NCI-H2029 (cell line): ENCODE results near the gene HLA-DPA1.
"Not testable (repeated sequence)": the region's sequence is repeated elsewhere in the genome, so short reads cannot be mapped to it uniquely, and the experiment has no call there.

ENCODE experiments used
- DNase-seq: peaks from one replicate; lab custom pipeline; 2025; lab: John Stamatoyannopoulos, UW

Gene HLA-DPA1

DNA sequence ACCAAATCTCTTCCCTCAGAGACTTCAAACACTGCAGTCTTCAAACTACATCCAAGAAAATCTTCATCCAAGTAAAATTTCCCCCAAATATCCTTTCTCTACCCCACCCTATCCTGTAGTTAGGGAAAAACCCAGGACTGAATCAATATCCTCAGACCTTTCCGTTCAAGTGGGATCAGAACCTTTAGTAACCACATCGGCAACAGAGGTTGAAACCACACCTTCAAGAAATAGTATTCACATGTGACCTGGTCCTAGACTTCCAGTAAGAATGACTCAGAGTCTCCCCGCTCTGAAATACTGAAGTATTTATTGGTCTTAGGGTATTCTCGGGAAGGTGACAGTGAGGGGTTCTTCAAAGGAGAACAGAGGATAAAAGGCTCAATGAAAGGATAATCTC lies 8.7 kb downstream of the HLA-DPA1 start:
- no peak for DNase-seq

DNA sequence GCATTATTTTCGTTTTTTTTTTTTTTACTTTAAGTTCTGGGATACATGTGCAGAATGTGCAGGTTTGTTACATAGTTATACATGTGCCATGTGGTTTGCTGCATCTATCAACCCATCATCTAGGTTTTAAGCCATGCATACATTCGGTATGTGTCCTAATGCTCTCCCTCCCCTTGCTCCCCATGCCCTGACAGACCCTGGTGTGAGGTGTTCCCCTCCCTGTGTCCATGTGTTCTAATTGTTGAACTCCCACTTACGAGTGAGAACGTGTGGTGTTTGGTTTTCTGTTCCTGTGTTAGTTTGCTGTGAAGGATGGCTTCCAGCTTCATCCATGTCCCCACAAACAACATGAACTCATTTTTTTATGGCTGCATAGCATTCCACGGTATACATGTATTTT lies 10.0 kb downstream of the HLA-DPA1 start:
- not testable (repeated sequence) for DNase-seq

DNA sequence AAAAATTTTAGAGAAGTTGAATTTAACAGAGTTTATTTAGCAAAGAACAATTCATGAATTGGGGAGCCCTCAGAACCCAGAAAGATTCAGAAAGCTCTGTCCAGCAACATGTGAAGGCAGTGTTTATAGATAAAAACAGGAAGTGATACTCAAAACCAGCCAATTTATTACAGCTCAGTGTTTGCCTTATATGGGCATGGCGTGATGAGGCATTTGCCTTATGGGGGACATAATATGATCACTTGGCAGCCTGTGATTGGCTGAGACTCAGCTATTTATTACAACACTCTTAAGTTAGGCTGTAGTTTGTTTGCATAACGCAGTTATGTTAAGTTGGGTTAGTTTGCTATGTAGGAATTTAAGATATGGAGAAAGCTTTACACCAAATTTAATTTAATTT lies 11.5 kb downstream of the HLA-DPA1 start:
- DNase-seq: no peak

DNA sequence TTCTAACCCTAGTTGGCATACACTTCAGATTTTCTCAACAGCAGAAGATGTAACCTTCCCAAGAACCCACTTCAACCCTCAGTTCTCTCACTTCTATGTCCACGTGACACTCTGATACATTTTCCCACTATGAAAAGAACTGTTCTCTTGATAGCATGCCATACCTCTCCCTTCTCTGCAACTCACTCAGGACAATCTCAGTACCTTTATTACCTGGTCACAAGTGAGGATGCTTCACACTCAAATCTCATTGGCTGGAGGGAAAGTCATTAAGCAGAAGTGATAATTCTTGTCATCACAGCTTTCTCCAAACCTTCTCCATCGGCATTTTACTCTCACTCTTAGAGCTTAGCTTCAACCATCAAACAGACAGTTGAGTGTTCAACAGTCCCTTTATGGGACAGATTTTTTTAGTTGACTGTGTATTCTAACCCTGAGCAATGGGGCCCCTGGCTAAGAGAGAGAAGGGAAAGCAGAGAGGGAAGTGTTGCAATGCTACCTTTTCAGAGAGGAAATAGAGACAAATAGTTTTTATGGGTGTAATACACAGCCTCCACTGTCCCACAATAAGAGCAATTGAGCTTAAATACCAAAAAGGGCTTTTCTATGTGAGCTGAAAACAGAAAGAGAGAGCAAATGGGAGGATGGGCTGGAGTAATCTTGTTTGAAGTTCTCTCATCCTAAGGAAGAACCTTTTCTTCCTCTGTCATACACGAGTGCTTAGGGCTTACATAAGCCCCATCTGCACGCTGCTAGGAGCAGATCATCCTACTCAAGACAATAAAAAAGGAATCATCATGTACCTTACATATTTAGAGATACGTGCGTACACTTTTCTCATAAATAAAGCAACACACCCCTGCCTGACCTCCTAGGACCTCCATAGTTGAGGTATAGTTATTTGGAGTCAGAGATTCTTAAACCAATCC lies 16.0 kb downstream of the HLA-DPA1 start:
- DNase-seq: no peak

DNA sequence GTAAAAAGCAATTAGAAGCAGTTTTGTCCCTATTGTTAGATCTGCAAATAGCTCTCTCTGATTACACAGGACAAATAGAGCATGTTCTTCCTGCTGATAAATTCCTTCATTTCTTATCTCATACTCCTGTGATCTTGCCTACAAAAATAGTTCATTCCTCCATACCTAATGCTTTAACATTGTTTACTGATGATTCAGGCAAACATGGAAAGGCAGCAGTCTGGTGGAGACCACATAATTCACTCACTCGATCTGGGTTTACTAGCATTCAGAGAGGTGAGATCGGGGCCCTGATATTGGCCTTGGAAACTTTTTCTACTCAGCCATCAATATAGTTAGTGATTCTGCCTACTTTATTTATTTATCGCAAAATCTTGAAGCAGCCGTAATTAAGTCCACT lies 20.2 kb downstream of the HLA-DPA1 start:
- no peak for DNase-seq

DNA sequence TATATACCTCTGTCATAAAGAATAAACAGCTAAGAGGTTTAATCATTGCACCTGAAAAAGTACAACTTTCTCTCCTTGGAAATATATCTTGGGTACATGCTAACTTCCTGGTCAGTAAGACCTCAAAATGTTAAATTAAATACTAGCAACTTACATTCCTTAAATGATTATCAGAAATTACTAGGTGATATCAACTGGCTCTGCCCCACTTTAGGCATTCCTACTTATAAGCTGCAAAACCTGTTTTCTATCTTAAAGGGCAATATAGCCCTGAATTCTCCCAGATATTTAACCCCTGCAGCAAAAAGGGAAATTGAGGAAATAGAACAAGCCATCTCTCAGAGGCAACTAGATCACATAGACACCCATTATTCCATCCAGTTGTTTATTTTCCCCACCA lies 20.8 kb downstream of the HLA-DPA1 start:
- DNase-seq: no peak

DNA sequence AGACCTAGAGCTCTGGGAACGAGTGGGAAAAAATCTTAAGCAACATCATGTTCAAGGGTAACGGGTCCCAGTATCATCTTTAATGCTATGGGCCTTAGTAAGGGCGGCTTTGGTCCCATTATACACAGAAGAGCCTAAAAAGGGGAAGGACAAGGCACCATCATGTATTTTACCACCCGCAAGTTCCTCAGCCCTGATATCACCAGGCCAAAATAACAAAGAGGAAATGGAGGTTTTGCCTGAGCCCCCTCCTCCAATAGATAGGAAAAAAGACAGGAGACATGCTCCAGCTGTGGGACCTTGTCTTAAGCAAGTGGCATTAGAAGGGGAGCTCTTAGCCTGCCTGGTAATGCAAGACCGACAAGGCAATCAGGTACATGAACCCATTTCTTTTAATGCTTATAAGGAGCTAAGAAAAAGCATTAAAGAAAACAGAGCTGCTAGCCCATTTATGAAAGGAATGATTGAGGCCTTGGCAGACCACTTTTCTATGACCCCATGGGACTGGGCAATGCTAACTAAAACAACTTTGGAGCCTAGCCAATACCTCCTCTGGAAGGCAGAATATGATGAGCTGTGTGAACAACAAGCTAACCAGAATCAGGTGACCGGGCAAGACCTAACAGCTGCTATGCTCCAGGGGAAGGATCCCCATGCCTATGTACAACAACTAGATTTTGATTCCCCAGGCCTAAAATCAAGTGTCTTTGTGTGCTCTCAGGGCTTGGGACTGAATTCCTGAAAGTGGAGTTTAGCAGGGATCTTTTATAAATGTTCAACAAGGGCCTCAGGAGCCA lies 23.2 kb downstream of the HLA-DPA1 start:
- no peak for DNase-seq

DNA sequence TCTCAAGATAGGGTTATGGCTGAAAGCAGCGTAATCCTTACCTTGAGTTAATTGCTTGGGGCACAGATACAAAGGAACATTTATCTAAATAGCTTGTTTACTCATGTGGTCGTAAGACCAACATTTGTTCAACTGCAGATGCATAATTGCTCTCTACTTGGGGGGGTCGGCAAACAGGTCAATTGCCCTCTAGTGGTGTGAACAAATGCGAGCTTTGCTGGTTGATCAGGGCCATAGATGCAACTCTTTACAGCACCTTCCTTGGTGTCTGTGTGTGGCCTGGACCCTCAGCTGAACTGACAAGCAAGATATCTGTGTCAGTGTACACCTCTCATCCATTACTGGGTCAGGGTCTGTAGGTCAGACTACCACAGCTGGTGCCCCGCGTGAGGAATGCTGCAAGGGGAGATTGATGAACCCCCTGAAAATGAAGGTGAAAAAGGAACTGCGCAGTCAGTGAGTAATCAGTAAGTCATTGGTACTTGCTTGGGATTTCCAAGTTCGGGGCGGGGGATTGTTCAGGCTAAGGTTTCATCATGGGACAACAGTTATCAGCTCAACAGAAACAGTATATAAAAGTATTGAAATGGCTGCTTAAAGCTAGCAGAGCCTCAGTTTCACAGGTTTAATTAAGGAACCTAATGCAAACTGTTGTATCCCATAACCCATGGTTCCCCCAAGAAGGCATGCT lies 24.0 kb downstream of the HLA-DPA1 start:
- DNase-seq: no peak

DNA sequence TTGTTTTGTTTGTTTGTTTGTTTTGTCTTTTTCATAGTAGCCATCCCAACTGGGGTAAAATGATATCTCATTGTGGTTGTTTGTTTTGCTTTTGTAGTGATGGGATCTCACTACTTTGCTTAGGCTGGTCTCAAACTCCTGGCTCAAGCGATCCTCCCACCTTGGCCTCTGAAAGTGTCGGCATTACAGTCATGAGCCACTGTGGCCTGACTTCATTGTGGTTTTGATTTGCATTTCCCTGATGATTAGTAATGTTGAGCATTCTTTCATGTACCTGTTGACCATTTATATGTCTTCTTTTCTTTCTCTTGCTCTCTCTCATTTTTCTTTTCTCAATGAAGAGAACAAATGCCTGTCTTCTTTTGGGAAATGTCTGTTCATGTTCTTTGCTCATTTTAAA lies 33.3 kb downstream of the HLA-DPA1 start:
- no peak for DNase-seq

DNA sequence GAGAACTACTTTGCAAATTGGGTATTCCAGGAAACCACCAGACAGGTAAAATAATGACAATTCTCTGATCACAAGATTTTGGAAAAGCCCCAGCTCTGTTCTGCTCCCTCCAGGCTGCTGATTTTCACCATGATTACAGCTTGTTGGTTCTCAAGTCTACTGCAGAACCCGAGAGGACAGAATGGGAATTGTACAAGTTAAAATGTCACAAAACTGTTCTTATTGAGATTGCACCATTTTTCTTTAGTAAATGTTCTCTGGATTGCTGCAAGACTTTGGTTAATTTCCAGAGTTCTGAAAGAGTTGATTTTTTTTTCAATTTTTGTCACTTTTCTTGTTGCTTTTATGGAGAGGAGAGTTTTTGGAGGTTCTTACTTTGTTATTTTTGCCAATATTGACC lies 36.9 kb downstream of the HLA-DPA1 start:
- DNase-seq: no peak

DNA sequence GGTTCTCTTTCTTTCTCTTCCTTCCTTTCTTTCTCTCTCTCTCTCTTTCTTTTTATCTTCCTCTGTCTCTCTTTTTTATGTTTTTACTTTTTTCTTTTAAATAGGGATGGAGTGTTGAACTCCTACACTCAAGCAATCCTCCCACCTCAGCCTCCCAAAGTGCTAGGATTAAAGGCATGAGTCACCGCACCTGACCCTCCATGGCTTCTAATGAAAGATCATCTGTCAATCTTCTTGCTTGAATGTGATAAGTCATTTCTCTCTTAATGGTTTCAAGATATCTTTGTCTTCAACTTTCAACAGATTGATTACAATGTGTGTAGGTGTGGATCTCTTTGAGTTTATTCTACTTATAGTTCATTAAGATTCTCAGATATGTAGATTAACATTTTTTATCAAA lies 38.9 kb downstream of the HLA-DPA1 start:
- no peak for DNase-seq

DNA sequence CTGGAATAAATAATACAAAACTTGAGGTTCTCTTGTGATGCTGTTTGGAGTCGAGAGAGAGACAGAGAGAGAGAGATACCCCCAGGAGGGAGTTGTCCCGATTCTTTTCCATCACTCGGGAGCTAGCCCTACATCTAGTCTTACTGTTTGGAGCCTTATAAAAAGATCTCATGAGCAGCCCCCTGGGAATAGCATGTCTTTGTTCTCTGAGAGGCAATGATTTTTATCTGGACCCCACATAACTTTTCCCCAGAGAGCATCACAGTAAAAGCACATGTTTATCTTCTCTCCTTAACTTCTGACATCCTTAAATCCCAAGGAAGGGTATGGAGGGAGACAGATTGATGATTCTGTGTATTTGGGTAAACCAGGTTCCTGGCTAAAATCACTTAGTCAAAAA lies 43.2 kb downstream of the HLA-DPA1 start:
- DNase-seq: no peak

DNA sequence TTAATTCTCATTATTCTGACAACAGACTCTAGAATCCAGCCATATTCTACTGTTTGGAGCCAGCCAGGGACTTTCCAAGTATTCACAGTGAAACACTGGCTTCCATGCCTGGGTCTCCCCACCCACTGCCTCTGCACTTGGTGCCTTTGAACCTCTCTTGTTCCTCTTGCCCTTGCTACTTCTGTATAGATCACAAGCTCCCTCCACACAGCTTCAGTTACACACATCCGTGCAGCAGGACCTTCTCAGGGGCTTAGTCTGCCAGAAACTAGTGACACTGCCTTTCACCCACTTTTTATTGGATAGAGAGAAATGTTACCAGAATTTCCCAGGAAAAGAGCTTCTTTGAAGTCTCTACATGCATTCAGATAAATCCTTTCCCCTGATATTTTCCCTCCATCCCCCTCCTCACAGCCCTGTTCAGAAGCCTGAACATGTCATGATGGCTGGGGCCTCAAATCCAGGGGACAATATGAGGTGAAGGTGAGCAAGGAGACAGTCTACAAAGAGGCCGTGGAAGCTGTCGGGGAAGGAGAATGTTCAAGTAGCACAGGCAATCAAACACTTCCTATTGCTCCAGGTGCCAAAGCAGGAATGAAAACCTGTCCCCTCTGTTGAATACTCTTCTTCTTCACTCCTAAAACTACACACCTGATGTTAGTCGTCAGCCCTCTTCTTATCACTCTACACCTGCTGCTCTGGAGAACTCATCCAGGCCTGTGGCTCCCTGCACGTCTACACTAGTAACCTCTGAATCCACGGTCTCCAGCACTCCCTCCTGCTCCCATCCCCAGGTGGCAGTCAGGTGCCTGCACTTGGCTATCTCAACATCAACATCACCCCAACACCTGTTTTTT lies 43.9 kb downstream of the HLA-DPA1 start:
- DNase-seq: no peak

DNA sequence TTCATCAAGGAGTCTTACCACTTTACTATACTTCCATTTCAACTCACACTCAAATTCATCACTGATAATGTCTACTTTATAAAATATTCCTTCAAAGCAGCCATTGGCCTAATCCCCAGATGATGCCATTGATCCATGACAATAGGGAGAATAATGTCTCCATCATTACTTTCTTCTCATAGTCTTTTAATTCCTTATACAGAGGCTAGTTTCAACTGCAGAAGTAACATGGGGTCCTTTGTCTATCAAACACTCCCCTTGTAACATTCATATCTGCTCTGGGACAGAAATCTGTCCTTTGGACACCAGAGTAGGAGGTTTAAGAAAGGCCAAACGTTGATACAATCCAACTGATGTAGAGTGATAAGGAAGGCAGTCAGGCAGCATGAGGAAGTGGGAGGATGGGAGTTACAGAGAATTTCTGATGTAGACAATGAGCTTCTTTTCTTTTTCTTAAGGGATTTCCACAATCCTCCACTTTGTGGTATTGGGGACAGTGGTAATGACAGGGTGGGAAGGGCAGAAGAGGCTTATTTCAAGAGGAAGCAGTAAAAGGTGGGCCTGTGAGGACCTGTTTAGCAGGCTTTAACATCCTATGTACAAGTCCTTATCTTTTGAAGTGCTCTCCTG lies 45.1 kb downstream of the HLA-DPA1 start:
- DNase-seq: no peak

DNA sequence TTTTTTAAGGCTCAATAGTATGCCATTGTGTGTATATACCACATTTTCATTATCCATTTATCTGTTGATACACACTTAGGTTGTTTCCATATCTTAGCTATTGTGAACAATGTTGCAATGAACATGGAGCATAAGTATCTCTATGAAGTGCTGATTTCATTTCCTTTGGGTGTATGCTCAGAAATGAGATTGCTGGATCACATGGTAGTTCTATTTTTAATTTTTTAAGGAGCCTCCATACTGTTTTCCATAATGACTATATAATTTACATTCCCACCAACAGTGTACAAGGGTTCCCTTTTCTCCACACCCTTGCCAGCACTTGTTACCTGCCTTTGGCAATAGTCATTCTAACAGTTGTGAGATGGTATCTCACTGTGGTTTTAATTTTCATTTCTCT lies 48.9 kb downstream of the HLA-DPA1 start:
- no peak for DNase-seq

DNA sequence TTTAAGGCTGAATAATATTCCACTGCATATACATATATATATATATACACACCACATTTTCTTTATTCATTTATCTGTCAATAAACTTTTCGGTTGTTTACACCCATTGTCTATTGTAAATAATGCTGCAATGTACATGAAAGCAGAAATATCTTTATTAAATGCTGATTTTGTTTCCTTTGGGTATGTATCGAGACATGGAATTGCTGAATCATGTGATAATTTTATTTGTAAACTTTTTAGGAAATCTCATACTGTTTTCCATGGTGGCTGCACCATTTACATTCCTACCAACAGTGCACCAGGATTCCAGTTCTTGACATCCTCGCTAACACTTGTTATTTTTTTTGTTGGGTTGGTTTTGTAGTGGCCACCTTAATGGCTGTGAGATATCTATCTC lies 49.9 kb downstream of the HLA-DPA1 start:
- no peak for DNase-seq

DNA sequence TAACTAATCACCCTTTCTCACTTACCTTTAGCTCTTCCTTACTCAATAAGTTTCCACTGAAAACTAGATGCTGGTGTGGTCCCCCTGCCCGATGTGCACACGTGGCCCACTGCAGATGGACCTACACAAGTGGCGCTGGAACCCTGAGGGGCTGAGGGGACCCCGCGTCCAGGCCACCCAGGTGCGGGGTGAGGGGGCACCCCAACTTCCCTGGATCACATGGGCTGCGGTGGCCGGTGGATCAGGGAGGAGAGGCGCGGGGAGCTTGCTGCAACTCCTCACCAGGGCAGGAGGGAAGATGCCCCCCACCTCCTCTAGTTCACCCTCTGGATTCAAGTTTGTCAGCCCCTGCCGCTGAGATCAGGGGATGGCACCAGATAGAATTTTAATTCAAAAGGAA lies 51.5 kb downstream of the HLA-DPA1 start:
- DNase-seq: no peak

DNA sequence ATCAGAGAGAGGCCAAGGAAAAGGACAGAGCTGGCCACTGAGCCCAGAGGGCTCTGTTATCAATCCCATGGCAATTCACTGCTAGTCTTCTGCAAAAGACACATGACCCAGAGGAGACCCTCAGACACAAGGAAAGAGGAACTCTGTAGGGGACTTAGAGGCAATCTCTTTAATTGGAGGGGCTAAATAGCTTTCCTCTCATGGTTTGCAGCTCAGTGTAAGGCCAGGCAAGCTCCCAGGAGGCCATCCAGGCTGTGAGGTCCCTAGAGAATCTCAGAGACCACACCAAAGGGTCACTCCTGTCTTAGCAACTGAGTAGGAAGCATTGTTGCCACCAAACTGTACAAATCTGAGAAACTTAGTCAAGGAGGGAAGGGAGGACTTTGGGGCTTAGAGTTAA lies 54.1 kb downstream of the HLA-DPA1 start:
- no peak for DNase-seq

DNA sequence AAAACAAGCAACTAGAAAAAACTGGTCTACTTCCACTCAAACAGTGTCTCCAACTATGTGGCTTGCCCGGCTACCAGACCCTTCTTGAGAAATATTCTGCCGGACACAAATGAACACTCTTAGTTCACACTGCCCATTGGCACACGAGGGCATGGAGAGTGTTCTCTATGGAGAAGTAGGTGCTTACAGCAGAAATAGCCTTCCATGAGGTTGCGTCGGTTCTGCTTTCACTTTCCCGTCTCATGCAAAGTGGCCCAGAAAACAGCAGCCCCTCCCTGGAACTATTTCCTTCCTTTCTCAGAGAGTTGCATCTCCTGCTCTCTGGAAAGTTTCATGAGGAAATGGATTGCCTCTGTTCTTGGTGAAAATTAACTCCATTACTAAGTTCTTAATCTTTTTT lies 54.5 kb downstream of the HLA-DPA1 start:
- peak; percentile 20 for DNase-seq

DNA sequence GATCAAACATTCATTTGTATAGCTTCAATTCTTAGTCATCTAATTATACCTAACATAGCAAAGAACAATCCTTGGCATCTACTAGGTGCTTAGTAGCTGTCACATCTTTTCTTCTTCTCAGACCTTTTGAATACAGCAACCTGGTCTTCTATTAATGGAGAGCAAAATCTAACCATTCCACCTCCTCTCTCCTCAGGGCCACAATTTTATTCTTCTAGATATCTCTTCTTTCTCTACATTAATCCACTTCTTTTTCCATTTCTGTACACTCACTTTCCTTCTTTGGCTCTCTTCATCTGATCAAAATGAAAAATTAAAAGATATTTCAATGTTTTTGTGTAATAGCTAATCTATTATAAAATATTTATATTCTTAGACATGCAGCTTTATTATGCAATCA lies 55.0 kb downstream of the HLA-DPA1 start:
- no peak for DNase-seq

DNA sequence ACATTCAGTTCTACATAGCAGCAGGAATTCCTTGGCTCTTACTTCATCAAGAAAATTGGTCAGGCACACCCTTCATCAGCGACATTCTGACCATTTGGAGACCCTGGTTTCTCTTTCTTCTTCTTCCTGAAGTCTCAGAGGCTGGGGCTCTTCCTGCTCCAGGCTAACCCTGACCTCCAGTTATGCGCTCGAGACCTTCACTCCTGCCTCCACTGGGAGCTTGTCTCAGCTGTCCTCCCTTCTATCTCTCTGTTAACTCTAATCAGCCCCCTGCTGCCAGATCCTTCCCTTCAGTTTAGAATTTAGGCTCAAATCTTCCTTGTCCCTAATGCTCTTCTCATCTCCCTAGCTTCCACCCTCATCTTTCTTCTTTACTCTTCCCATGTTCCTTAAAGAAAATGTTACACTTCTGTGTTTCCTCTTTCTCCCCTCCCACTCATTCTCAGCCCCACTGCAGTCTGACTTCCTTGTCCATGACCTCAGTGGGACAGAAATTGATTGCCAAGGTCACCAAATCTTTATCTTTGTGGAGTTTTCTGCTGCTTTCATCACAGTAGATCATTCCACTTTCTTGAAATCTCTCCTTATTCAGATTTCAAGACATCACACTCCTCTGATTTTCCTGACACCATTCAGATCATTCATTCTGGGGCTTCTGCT lies 55.6 kb downstream of the HLA-DPA1 start:
- no peak for DNase-seq
